MM.1S (cell line): ENCODE measurements around the gene PTH1R.

Experiments
- DNase-seq: peaks from one replicate; pipeline ENCODE4 v3.0.0-alpha.2; 2015
- H2AFZ ChIP-seq: fragments of 300-600 bp; sonication (generic); 2 replicates; pipeline ENCODE4 v1.6.0; 2016; ENCODE audit warnings: antibody characterized with exemption, low read length
- H3F3A ChIP-seq: fragments of 300-600 bp; sonication (generic); 2 replicates; pipeline ENCODE4 v1.6.1; 2016; ENCODE audit warnings: mild to moderate bottlenecking, antibody characterized with exemption, low read length, moderate library complexity, mixed read lengths; ENCODE audit not compliant: insufficient read depth
- H3K27ac ChIP-seq: fragments of 300-600 bp; sonication (generic); 2 replicates; pipeline ENCODE4 v1.5.1; 2016; ENCODE audit warnings: mild to moderate bottlenecking, low read length
- H3K27me3 ChIP-seq: fragments of 300-600 bp; sonication (generic); replicated peaks from 2 replicates; pipeline ENCODE4 v1.6.0; 2016; ENCODE audit warnings: low read length; ENCODE audit not compliant: insufficient read depth
- H3K36me3 ChIP-seq: fragments of 300-600 bp; sonication (generic); replicated peaks from 2 replicates; pipeline ENCODE4 v1.6.1; 2016; ENCODE audit warnings: mild to moderate bottlenecking, low read length, mixed read lengths; ENCODE audit not compliant: insufficient read depth
- H3K4me1 ChIP-seq: fragments of 300-600 bp; sonication (generic); 2 replicates; pipeline ENCODE4 v1.6.1; 2016; ENCODE audit warnings: low read length, mixed read lengths
- H3K4me2 ChIP-seq: fragments of 300-600 bp; sonication (generic); 2 replicates; pipeline ENCODE4 v1.6.0; 2016; ENCODE audit warnings: low read depth, low read length
- H3K4me3 ChIP-seq: fragments of 300-600 bp; sonication (generic); 2 replicates; pipeline ENCODE4 v1.5.1; 2016; ENCODE audit warnings: low read length, mixed read lengths
- H3K79me2 ChIP-seq: fragments of 300-600 bp; sonication (generic); 2 replicates; pipeline ENCODE4 v1.6.1; 2016; ENCODE audit warnings: mixed run types, low read length, mixed read lengths
- H3K9ac ChIP-seq: fragments of 300-600 bp; sonication (generic); 2 replicates; pipeline ENCODE4 v1.6.1; 2016; ENCODE audit warnings: low read length, mixed read lengths
- H3K9me2 ChIP-seq: fragments of 300-600 bp; sonication (generic); replicated peaks from 2 replicates; pipeline ENCODE4 v1.6.1; 2016; ENCODE audit warnings: mild to moderate bottlenecking, low read length, mixed read lengths; ENCODE audit not compliant: insufficient read depth
- H3K9me3 ChIP-seq: fragments of 300-600 bp; sonication (generic); replicated peaks from 2 replicates; pipeline ENCODE4 v1.6.1; 2016; ENCODE audit warnings: mild to moderate bottlenecking, low read length, mixed read lengths; ENCODE audit not compliant: insufficient read depth
- H4K20me1 ChIP-seq: fragments of 300-600 bp; sonication (generic); 2 replicates; pipeline ENCODE4 v1.6.1; 2016; ENCODE audit warnings: mild to moderate bottlenecking, low read length, moderate library complexity, mixed read lengths; ENCODE audit not compliant: insufficient read depth
- EZH2 ChIP-seq: fragments of 300-600 bp; sonication (generic); optimal IDR thresholded peaks from 2 replicates; pipeline ENCODE3; 2017; ENCODE audit warnings: low read depth, mild to moderate bottlenecking, antibody characterized with exemption, low read length, mixed read lengths
- EZH2phosphoT487 ChIP-seq: fragments of 300-600 bp; sonication (generic); IDR thresholded peaks from 2 replicates; pipeline ENCODE4 v1.6.1; 2018; ENCODE audit warnings: antibody characterized with exemption, low read length
- TF ChIP-seq, protein P1 (sequence below): fragments of 300-600 bp; sonication (generic); IDR thresholded peaks from 2 replicates; pipeline ENCODE4 v1.5.1; 2016; ENCODE audit warnings: antibody characterized with exemption, low read length, mixed read lengths

Gene PTH1R

DNA sequence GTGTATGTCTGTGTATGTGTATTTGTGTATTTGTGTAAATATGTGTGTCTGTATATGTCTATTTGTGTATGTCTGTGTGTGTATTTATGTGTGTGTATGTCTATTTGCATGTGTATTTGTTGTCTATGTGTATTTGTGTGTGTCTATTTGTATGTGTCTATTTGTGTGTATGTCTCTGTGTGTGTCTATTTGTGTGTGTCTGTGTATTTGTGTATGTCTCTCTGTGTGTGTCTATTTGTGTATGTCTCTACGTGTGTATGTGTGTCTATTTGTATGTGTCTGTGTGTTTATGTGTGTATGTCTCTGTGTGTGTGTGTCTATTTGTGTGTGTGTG is 30.4 kb downstream of the PTH1R start:
- H3K27me3 ChIP-seq = no peaks in the 10 kb centered on the region
- H3K79me2 ChIP-seq = no peaks in the 10 kb centered on the region
- no peak overlapping the region for H3K4me2 ChIP-seq
- no peak overlapping the region for H2AFZ ChIP-seq
- no peaks in the 10 kb centered on the region for H4K20me1 ChIP-seq
- H3F3A ChIP-seq = no peaks in the 10 kb centered on the region
- no peak overlapping the region for H3K9ac ChIP-seq
- no peaks in the 10 kb centered on the region for H3K4me1 ChIP-seq
- H3K4me3 ChIP-seq = no peak overlapping the region
- H3K9me2 ChIP-seq = no peaks in the 10 kb centered on the region
- H3K27ac ChIP-seq = no peak overlapping the region
- DNase-seq = no peak
- no peaks in the 10 kb centered on the region for H3K9me3 ChIP-seq
- TF ChIP-seq, protein P1, sequence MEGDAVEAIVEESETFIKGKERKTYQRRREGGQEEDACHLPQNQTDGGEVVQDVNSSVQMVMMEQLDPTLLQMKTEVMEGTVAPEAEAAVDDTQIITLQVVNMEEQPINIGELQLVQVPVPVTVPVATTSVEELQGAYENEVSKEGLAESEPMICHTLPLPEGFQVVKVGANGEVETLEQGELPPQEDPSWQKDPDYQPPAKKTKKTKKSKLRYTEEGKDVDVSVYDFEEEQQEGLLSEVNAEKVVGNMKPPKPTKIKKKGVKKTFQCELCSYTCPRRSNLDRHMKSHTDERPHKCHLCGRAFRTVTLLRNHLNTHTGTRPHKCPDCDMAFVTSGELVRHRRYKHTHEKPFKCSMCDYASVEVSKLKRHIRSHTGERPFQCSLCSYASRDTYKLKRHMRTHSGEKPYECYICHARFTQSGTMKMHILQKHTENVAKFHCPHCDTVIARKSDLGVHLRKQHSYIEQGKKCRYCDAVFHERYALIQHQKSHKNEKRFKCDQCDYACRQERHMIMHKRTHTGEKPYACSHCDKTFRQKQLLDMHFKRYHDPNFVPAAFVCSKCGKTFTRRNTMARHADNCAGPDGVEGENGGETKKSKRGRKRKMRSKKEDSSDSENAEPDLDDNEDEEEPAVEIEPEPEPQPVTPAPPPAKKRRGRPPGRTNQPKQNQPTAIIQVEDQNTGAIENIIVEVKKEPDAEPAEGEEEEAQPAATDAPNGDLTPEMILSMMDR = no peak
- TF ChIP-seq EZH2 = no peak
- no peak for TF ChIP-seq EZH2phosphoT487
- no peaks in the 10 kb centered on the region for H3K36me3 ChIP-seq

DNA sequence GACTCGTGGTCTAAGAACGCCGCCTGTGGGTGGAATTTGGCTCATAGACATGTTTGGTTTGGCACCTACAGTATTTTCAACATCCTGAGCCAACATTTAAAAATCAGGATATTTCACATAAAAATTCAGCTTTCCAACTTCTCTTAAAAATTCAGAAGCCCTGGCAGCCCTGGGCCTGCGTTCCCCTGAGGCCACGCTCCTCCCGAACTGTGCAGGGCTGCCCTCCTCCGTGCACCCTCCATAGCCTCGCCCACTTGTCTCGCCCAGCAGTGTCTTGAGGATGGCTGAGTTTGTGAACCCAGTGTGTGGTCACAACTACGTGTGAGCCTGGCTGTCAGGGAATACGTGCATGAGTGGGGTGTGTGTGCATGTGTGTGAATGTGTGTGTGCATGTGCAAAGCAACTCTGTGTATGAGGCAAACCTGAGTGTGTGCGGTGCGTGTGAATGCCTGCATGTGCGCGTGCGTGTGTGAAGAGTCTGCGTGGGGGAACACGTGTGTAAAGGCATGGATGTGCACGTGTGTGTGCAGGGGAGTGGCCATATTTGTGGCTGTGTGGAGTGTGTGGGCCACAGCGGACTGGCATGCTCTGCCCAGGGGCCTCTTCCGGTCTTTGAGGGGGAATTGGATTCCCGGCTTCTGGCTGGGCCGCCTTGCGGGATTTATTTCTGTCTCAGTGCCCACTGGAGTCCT is 30.9 kb downstream of the PTH1R start:
- H3K9me3 ChIP-seq = no peaks in the 10 kb centered on the region
- no peaks in the 10 kb centered on the region for H3K27me3 ChIP-seq
- no peaks in the 10 kb centered on the region for H3F3A ChIP-seq
- H2AFZ ChIP-seq = no peak overlapping the region
- no peaks in the 10 kb centered on the region for H4K20me1 ChIP-seq
- H3K9ac ChIP-seq = no peak overlapping the region
- H3K79me2 ChIP-seq = no peaks in the 10 kb centered on the region
- no peak for DNase-seq
- no peak overlapping the region for H3K4me3 ChIP-seq
- no peak for TF ChIP-seq EZH2
- TF ChIP-seq, protein P1 = no peak
- TF ChIP-seq EZH2phosphoT487 = no peak
- H3K9me2 ChIP-seq = no peaks in the 10 kb centered on the region
- no peak overlapping the region for H3K4me2 ChIP-seq
- H3K27ac ChIP-seq = no peak overlapping the region
- H3K36me3 ChIP-seq = no peaks in the 10 kb centered on the region
- no peaks in the 10 kb centered on the region for H3K4me1 ChIP-seq

DNA sequence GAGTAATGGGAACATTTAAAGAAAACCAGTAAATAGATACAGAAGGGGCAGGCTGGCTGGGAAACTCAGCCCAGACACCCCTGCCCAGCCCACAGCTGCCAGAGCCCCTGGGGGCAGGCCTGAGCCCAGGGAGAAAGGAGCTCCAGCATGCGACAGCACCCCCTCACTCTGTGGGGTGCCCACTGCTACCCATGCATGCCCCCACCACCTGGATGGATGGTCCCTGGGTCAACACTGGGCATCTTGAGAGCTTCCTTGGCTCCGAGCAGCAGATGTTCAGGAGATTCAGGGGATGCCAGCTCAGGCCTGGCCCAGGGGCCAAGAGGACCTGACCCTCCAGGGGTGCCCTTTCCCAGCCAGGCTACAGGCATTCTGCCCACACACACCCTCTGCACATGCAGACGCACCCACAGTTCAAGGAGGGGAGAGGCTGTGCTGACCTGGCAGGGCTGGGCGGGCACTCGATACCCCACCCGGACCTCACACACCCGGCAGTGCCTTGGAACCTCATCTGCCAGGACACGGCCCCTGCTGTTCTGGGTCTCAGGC is 31.5 kb downstream of the PTH1R start:
- no peak overlapping the region for H2AFZ ChIP-seq
- no peak for TF ChIP-seq EZH2phosphoT487
- TF ChIP-seq, protein P1 = no peak
- TF ChIP-seq EZH2 = no peak

More for the DNA sequence above, 31.5 kb downstream of the PTH1R start:
- H3K79me2 ChIP-seq = no peaks in the 10 kb centered on the region
- no peaks in the 10 kb centered on the region for H3K36me3 ChIP-seq
- no peaks in the 10 kb centered on the region for H4K20me1 ChIP-seq
- H3K4me3 ChIP-seq = no peak overlapping the region
- no peaks in the 10 kb centered on the region for H3K27me3 ChIP-seq
- H3K9me3 ChIP-seq = no peaks in the 10 kb centered on the region
- H3K27ac ChIP-seq = no peak overlapping the region
- H3F3A ChIP-seq = no peaks in the 10 kb centered on the region
- no peaks in the 10 kb centered on the region for H3K4me1 ChIP-seq
- H3K9me2 ChIP-seq = no peaks in the 10 kb centered on the region
- no peak for DNase-seq
- H3K9ac ChIP-seq = no peak overlapping the region
- H3K4me2 ChIP-seq = no peak overlapping the region
